Femur (tissue), 1 donor: ENCODE results near the gene AUH.

Experiments used
- DNase-seq: peaks from one replicate; pipeline ENCODE4 v3.0.0-alpha.2; 2017

AUH gene

DNA sequence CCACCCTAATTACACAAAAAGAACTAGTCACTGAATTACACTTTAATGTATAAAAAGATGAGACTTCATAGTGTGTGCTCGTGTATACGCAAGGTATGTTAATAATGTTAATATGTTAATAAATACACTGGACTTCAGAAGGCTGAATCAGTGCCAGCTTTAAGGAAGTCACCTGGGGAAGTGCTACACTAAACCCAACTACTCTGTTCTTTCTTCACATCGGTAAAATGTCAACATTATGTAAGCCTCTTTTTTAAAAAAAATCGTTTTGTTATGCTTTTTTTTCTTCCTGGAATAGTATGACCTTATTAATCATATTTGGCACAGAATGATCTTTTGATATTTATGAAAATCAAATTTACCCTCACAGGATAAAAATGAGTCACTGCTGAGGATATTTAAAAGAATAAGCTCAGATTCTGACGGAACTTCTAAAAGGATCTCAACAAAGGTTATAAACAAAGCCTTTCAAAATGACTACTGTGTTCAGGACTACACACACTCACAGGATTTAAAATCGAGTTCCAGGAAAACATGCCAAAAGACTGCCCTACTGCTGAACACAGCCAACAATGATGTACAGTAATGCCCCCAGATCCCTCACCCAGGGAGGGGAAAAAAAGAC is 75.9 kb downstream of the AUH start:
- DNase-seq = no peak

DNA sequence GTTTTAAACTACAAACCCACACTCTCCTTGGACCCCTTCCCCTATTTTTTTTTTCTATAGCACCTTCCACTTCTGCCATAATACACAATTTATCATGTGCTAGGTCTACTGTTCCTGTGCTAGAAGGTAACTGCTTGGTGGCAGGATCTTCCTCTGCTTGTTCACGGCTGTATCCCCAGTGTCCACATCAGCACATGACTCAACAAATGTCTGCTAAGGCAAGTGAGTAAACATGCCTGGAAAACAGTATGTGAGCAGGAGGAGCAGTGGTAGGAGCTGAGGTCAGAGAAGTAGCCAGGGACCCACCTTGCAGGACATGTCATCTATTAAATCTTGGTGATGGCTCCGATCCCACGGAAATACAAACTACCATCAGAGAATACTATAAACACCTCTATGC is 79.4 kb downstream of the AUH start:
- DNase-seq = no peak

DNA sequence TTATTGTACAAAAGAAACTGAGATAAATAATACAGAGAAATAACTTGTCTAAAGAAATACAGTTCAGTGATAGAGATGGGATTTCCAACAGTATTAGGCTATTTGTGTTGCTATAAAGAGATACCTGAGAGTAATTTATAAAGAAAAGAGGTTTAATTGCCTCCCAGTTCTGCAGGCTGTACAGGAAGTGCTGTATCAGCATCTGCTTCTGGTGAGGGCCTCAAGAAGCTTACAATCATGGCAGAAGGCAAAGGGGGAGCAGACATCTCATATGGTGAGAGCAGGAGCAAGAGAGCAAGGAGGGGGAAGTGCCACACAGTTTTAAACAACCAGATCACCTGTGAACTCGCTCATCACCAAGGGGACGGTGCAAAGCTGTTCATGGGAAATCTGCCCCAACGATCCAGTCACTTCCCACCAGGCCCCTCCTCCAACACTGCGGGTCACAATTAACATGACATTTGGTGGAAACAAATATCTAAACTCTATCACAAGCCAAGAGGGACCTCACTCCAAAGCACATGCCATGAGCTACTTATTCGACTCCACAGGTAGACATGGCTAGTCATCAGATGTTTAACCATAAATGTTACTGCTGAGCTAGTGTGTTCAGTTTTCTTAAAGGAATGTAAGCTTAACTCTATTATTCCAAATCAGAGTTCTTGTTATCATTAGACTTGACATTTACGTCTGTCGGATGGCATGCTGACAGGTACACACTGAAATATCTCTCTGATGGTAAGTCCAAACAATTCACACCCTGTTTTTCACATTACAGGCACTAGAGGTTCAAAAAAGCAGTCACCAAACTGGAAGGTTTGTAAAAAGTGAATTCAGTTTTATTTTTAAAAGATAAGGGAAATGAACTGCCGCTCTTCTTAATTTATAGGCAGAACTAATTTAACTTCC is 82.2 kb downstream of the AUH start:
- no peak for DNase-seq

DNA sequence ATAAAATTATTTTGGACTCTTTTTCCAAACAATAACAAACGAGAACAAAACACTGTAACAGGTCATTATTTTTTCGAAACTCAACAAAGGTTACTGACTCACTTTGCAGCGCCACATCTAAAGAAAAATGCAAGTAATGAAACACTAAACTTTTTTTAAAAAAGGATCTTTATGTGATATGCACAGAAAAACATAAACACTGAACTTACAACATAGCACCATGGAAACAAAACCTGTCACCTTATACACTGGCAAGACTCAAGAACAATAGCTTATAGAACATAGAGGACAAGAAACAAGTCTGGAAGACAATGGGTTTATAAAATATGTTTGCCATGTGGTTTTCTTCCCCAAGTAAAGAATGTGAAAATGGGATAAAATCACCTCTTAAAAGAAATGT is 85.2 kb downstream of the AUH start:
- no peak for DNase-seq

DNA sequence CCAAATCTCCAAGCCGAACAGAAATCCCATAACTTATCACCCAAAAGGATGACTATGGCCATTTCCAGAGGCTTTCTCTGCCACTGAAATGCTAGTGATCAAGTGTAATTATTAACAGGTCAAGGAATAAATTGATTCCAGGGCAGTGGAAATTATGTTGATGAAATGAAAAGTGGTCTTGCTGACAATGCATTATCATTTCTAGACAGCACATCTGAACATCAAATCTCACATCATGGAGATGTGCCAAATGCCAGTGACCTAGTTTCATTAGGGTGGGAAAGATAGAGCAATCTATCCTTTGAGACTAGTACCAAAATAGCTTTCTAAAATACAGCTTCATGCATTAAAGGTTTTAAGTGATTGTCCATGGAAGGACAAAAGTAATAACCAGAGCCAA is 86.1 kb downstream of the AUH start:
- no peak for DNase-seq

DNA sequence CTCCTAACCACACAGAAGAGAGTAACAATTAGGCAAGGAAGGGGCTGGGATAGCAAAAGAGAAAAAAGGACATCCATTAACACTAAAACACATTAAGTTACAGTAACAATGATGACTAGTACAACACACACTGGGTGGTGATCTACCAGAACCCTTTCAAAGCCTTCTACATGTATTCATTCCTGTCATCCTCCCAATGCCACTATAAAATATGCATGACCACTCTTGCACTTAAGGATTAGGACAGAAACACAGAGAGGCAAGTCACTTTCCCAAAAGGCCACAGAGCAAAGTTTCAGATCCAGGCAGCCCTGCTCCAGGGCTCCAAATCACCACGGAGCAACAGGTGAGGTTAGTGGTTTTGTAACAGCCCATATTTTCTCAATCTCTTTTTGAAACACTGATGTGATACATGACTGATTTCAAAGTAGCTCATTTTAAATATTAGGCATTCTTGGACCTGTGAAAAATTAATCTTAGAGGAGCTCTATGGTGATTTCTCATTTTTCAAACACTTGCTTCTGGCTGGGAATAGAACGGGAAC is 86.7 kb downstream of the AUH start:
- DNase-seq = no peak

DNA sequence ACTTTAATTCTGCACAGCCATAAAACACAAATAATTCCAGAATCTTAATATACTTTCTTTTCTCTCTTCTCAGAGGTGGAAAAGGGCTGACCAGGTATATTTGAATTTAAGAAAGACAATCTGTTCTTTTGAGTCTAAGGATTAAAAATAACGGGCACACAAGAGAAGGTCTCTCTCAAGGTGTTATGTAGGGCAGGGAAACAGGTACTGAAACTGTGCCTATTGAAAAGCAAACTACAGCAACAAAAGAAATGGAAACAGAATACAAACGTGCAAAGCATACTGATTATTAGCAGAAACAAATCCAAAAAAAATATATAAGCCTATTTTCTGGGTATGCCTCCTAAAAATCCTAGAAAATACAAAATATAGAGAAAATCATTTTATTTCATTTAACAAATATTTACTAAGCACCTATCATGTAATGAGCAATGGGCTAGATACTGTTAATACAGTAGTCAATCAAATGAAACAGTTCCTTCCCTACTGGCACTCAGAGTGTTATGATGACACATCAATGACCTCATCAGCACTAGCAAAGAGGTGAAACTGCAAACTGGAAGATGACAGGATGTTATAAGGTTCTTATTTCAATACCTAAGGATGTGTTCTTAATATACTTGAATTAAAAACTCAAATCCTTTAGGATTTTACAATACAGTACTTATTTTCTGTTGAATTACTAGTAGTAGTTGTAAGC is 87.7 kb downstream of the AUH start:
- DNase-seq = no peak

DNA sequence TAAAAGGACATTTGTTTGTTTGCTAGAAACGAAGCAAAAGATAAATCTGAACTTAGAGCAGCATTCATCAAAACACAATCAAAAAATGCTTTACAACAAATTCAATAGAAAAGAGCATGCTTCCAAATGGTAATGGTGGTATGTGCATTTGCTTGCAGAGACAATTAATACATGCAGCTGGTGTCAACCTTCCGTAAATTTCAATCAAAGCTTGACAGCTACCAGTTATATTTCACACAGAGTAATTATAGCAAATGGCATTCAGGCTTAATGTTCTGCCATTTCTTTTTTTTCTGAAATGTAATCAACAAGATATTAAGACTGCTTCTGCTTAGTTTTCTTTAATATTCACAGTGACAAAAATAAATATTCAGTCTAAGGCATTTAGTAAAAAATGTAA is 90.6 kb downstream of the AUH start:
- DNase-seq = no peak

DNA sequence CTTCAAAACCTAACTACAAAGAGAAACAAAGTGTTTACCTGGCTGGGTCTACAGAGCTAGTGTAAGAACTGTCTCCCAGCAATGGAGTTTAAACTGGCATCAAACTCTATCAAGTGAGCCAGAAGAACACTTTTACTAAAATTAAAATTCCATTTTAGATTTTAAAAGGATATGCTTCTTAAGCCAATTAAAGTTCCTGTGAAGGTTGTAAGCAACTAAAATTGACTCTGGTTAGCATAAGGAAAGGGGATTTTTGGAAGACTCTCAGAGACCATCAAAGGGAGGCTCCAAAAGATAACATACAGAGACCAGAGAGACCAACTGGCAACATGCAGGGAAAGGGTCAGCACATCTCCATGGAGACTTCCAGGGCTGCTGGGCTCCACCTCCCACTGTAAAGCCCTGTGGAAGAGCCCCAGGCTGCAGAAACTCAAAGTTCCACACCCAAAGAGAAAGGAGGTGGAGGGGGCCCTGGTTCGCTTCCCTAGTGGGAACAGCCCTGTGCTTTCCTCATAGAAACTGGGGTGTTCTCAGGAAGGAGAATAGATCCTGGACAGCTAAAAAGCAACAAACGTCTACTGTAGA is 91.7 kb downstream of the AUH start:
- no peak for DNase-seq

DNA sequence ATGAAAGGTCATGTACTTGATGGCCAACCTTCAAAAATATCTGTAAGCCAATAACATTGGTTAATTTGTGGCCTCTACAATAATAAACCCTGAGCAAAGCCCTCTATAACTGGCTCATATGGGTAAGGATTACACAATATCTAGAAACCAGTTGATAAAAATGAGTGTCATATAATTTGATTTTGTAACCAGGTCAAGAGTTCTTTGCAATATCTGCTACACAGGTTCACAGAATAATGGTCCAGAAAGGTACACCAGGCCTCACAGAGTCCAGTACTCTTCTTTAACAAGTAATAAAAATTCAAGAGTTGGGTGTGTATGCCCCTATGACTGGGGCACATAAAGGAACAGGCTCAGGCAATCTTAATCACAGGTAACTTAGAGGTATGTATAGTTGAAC is 95.3 kb downstream of the AUH start:
- no peak for DNase-seq

DNA sequence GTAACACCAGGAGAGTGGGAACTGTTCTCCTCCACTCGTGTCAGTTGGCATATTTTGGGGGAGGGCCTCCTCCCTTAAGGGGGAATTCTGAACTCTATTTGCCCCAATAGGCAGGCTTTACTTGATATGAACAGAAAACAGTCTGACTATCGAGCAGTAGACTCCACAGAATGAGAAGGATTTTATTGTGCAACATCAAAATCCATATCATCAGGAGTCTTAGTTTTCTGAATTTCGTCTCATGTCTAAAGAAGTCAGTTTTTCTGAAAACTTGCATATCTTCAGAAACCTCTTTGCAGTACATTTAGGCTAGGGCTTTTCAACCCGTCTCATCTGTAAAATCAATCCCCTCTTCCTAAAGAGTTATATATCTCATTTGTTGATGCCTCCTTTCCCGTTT is 96.2 kb downstream of the AUH start:
- no peak for DNase-seq

DNA sequence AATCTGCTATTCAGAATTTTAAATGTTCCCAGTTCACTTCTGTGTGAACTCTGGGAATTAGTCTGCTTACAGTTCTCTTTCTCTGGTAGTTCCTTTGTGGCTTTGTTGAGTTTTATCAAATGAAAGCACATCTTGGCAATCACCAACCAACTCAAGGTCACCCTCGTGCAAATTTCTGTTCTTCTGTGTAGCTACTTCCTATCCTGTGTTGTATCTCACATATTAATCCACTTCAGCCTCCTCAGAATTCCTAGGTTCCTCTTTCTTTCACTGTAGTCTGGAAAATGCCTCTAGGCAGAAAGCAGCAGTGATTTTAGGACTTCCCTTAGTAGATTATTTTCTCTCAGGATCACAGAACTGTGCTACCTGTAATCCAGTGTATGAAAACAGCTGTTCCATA is 100.3 kb downstream of the AUH start:
- no peak for DNase-seq

DNA sequence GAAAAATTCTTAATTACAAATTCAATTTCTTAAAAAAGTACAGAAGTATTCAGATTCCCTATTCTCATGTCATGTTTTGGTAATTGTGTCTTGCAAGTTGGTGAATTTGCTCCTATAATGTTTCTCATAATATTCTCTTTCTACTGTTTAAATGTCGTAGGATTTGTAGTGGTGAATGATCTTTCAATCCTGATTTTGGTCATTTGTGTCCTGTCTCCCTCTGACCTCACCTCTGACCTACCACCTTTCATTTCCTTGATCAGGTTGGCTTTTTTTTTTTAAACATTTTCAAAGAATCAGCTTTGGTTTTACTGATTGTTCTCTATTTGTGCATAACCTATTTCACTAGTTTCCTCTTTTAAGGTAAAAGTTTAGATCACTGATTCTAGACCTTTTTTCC is 102.6 kb downstream of the AUH start:
- DNase-seq = no peak

DNA sequence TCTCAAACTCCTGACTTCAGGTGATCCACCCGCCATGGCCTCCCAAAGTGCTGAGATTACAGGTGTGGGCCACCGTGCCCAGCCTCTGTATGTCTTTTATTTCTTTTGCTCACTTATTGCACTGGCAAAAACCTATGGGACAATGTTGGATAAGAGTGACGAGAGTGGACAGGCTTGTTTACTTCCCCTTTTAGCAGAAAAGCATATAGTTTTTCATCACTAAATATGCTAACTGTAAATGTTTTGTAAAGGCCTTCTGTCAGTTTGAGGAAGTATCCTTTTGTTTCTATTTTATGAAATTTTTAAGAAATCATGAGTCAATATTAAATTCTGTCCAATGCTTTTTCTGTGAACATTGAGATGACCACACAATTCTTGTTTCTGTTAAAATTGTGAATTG is 103.3 kb downstream of the AUH start:
- DNase-seq = no peak

DNA sequence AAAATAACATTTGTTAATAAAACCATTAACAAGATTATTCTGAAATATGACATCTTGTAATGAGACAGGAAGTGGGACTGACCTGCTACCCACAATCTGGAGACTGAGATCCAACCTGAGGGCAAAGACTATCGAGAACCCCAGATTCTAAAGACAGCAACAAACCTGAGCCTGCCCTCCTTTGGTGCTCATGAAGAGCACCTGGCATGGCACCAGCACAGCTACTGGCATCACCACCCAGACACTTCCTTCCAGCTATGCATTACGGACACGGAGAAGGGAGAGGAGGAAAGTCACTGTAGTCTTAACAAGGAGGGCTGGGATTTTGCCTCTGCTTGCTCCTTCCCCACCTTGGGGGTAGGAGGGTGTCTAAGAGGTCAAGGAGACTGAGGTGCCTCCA is 105.5 kb downstream of the AUH start:
- DNase-seq = no peak

DNA sequence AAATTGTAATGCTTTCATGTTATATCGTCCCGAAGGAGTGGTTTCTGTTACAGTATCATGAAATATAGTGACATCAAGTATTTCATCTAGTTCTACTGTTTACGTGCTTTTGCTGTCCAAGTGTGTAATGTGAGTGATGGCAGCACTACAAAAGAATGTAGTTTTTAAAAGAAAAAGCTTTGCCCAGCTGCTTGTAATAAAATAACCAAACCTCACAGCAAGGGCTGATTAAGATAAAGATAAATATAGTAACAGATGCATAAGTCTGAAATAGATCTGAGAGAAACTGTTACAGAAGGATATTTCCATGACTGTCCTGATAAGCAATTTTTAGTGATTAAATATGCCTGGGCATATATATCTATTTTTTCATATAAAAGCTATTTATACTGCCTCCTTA is 106.4 kb downstream of the AUH start:
- no peak for DNase-seq

DNA sequence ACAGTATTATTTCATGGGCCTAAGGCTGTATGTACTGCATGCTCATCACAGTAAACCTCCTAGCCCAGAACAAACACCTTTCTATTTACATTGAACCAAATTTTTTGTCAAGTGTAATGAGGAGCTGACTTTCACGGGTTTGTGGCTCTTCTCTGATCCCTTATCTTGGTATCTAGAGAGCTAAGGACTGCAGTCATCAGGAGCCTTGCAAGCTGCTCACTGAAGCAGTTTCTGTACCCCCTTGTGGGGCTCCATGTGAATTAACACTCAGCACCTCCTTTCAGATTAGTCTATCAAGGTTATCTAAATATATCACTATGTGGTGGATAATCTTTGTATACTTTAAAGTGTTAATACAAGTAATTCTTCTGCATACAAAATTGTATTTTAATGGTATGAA is 108.2 kb downstream of the AUH start:
- no peak for DNase-seq

DNA sequence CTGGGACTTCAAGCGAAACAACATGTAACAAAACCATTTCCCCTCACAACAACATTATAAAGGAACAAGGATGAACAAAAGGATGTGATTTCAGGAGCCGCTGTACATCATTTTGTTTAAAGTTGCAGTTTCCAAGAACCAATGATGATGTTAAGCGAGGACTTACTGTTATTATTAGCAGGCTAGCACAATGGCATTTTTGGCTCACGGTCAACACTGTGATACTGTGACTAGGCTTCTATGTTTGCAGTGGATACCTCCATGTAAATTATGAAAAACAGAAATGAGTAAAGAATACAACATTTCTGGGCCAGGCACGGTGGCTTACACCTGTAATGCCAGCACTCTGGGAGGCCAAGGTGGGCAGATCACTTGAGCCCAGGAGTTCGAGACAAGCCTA is 113.0 kb downstream of the AUH start:
- no peak for DNase-seq

DNA sequence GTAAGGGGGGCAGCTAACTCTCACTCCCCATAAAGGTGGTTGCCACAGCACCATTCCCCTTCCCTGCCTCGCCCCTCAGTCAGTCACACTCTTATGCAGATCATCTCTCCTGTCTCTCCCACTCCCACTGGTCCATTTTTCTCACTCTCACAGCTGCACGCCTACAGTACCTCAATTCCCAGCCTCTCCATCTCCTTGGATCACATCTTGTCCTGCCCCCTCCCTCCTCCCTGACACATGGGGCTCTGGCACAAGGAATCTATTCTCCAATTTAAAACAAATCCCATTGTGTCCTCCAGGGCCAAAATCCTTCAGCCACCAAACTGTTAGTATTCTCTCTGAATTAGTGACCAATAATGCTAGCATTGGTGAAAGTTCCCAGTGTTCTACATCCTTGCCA is 114.4 kb downstream of the AUH start:
- no peak for DNase-seq

DNA sequence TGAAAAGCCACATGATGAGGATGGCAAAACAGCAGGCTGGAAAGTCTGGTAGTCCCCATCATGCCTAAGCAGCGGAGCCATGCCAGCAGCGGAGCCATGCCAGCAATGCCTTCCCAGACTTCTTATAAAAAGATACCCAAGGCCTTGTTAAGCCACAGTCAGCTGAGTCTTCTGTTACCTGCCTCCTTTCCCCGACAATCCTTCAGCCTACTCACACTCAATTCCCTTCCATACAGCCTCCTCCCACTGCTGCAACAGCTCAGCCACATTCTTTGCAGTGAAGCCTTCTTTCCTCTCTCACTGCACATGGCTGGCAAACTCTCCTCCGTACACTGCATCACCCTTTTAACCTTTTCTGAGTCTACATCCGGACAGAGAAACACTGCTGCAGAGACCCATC is 114.9 kb downstream of the AUH start:
- no peak for DNase-seq

DNA sequence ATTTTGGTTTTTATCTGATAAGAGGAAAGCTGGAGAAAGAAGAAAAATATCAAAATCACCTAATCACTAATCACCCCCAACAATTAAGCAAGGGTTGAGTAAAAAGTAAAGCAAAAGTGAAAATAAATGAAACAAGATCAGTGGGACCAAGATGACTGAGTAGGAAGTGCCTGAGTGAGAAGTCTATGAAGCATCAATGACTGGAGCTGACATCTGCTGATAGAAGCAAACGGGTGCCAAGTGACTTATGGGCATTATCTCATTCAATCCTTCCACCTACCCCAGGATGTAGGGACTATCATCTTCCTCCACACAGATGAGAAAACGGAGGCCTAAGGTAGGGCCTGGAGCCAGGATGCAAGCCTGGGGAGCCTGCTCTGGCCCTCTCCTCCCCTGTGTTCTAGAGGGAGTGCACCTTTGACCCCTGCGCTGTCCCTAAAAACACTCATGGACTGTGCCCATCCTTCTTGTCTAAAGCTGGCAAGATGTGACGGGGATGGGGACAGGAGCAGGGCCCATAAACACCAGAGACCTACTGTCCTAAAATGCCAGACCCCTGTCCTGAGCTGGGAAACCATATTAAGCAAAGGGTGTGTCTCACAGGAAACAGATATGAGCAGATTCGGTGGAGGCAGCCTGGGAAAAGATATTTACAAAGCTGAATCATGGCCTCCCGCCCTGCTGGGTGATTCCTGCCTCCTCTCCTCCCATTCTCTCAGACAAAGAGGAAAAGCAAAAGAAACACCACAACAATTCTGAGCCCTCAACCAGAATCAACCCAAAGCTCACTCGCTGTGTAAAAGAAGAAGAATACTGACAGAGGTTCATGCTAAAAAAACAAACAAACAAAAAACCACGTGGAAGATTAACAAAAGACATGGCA is 116.0 kb downstream of the AUH start:
- DNase-seq = no peak

DNA sequence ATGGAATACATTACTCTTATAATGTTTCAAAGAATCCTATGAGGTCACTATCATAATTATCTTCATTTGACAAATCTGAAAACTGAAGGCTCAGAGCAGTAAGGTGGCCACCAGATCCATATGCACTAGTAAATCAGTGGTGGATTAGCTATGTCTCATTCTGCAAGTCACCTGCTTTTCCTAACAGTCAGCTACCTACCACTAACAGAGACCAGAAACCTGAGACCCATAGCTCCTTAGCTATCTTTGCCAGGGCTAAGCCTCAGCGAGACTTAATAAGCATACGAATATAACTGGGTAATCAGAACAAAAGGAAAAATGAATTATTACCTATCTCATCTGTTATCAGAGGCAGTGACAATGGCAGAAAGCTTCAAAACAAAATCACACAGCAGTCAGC is 118.7 kb downstream of the AUH start:
- no peak for DNase-seq
